ENCODE results near the gene AGTPBP1.

GRCh38 chr9:85536514-85536913 is 205.2 kb downstream of the AGTPBP1 start:
- TF ChIP-seq CTCF (IDR thresholded peaks at IDR 0.05) (no peak), GABPB1 (CRISPR knock-in tag; IDR thresholded peaks at IDR 0.05) (no peak)
- TF ChIP-seq, protein P1, sequence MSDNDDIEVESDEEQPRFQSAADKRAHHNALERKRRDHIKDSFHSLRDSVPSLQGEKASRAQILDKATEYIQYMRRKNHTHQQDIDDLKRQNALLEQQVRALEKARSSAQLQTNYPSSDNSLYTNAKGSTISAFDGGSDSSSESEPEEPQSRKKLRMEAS (CRISPR knock-in tag; IDR thresholded peaks at IDR 0.05) = no peak
